IMR-90 (cell line): ENCODE data around the gene KCNJ10. TPM values are rescaled to one million over a fixed set of nuclear protein-coding genes. Genes with fewer than 3 reads are reported as not detected.

Source experiments
- ATAC-seq: fragments of 200-7000 bp; cut with Tn5 transposase; 2 replicates; pipeline ENCODE4 v1.9.1; 2020; ENCODE audit warnings: low read depth, mild to moderate bottlenecking, moderate library complexity
- BruUV-seq: library from RNA; stranded (reverse); fragments of 400-500 nt; replicated peaks from 2 replicates; lab custom pipeline; 2021; lab: Mats Ljungman, UMichigan
- CTCF ChIA-PET: fragments of 300-600 bp; formaldehyde crosslinking; extraction: SDS; loops from one replicate; lab custom pipeline; 2021; ENCODE audit warnings: antibody characterized with exemption; lab: Yijun Ruan, JAX
- POLR2A ChIA-PET: fragments of 300-600 bp; sonication (Branson Sonifier 250); formaldehyde crosslinking; loops from one replicate; lab custom pipeline; 2022; ENCODE audit warnings: antibody characterized with exemption; ENCODE audit not compliant: unreplicated experiment; lab: Charles Lee
- DNase-seq: peaks from one replicate; pipeline ENCODE4 v3.0.0; 2013
- H2AFZ ChIP-seq: replicated peaks from 2 replicates; pipeline ENCODE3; 2013; ENCODE audit warnings: low read length, mild to moderate bottlenecking; ENCODE audit not compliant: poor library complexity
- H2AK5ac ChIP-seq: 2 replicates; pipeline ENCODE4 v1.6.1; 2013; ENCODE audit warnings: low read depth, low read length, inconsistent platforms
- H2AK9ac ChIP-seq: replicated peaks from 2 replicates; pipeline ENCODE3; 2013; ENCODE audit warnings: mild to moderate bottlenecking, low read depth, low read length, moderate library complexity; ENCODE audit not compliant: poor library complexity
- H2BK120ac ChIP-seq: 2 replicates; pipeline ENCODE4 v1.6.1; 2013; ENCODE audit warnings: low read depth, low read length, inconsistent platforms
- H2BK15ac ChIP-seq: 3 replicates; pipeline ENCODE4 v1.6.1; 2013; ENCODE audit warnings: low read depth, low read length, inconsistent platforms
- H2BK20ac ChIP-seq: 2 replicates; pipeline ENCODE4 v1.6.1; 2013; ENCODE audit warnings: low read depth, mild to moderate bottlenecking, inconsistent platforms, low read length, moderate library complexity
- H2BK5ac ChIP-seq: 2 replicates; pipeline ENCODE4 v1.6.1; 2013; ENCODE audit warnings: mild to moderate bottlenecking, low read depth, low read length, inconsistent platforms; ENCODE audit not compliant: poor library complexity, severe bottlenecking
- H3K14ac ChIP-seq: replicated peaks from 2 replicates; pipeline ENCODE4 v1.6.1; 2013; ENCODE audit warnings: low read depth, low read length, inconsistent platforms
- H3K18ac ChIP-seq: 2 replicates; pipeline ENCODE4 v1.6.1; 2013; ENCODE audit warnings: low read depth, low read length, control low read depth
- H3K23ac ChIP-seq: 2 replicates; pipeline ENCODE4 v1.6.1; 2013; ENCODE audit warnings: low read depth, low read length, inconsistent platforms
- H3K27ac ChIP-seq: 2 replicates; pipeline ENCODE4 v1.5.1; 2013; ENCODE audit warnings: mild to moderate bottlenecking, control low read depth, low read length; ENCODE audit not compliant: insufficient read depth
- H3K27me3 ChIP-seq: 2 replicates; pipeline ENCODE4 v1.6.1; 2013; ENCODE audit warnings: low read length; ENCODE audit not compliant: control insufficient read depth, insufficient read depth
- H3K36me3 ChIP-seq: 2 replicates; pipeline ENCODE4 v1.6.1; 2013; ENCODE audit warnings: low read length, mixed read lengths; ENCODE audit not compliant: control insufficient read depth, insufficient read depth
- H3K4ac ChIP-seq: 2 replicates; pipeline ENCODE4 v1.6.1; 2013; ENCODE audit warnings: low read depth, low read length, inconsistent platforms
- H3K4me1 ChIP-seq: 2 replicates; pipeline ENCODE4 v1.6.1; 2013; ENCODE audit warnings: low read length, mixed read lengths; ENCODE audit not compliant: control insufficient read depth, insufficient read depth
- H3K4me2 ChIP-seq: 2 replicates; pipeline ENCODE4 v1.6.1; 2013; ENCODE audit warnings: low read depth, mild to moderate bottlenecking, control low read depth, low read length, moderate library complexity
- H3K4me3 ChIP-seq: 2 replicates; pipeline ENCODE4 v1.5.1; 2013; ENCODE audit warnings: low read depth, mild to moderate bottlenecking, control low read depth, low read length, moderate library complexity; ENCODE audit not compliant: insufficient read depth
- H3K56ac ChIP-seq: 2 replicates; pipeline ENCODE4 v1.6.1; 2013; ENCODE audit warnings: low read length, inconsistent platforms; ENCODE audit not compliant: insufficient read depth; ENCODE audit errors: extremely low read depth
- H3K79me1 ChIP-seq, 2 experiments: 2 replicates each; pipeline ENCODE4 v1.6.1; 2013; ENCODE audit warnings: low read length in 2 of 2, inconsistent platforms in 1 of 2, low read depth in 1 of 2
- H3K9ac ChIP-seq: 2 replicates; pipeline ENCODE4 v1.6.1; 2013; ENCODE audit warnings: low read depth, low read length, control low read depth
- H3K9me1 ChIP-seq: 2 replicates; pipeline ENCODE4 v1.6.1; 2013; ENCODE audit warnings: low read length, inconsistent platforms; ENCODE audit not compliant: insufficient read depth
- H3K9me3 ChIP-seq: 2 replicates; pipeline ENCODE4 v1.6.1; 2013; ENCODE audit warnings: low read length; ENCODE audit not compliant: control insufficient read depth, insufficient read depth
- H4K20me1 ChIP-seq: 2 replicates; pipeline ENCODE4 v1.6.1; 2013; ENCODE audit warnings: low read length, inconsistent platforms; ENCODE audit not compliant: insufficient read depth
- H4K5ac ChIP-seq: 2 replicates; pipeline ENCODE4 v1.6.1; 2013; ENCODE audit warnings: mild to moderate bottlenecking, low read depth, low read length, control low read depth
- H4K8ac ChIP-seq, 2 experiments: 2 replicates each; pipeline ENCODE4 v1.6.1; 2013; ENCODE audit warnings: low read depth in 2 of 2, low read length in 2 of 2, control low read depth in 1 of 2, inconsistent platforms in 1 of 2
- H4K91ac ChIP-seq: 2 replicates; pipeline ENCODE4 v1.6.1; 2013; ENCODE audit warnings: low read depth, low read length, inconsistent platforms; ENCODE audit not compliant: insufficient read depth
- CTCF ChIP-seq: conservative IDR thresholded peaks from 2 replicates; pipeline ENCODE4 v1.5.1; 2012; ENCODE audit warnings: mild to moderate bottlenecking, low read depth, low read length, improper control_type of control experiment
- NFE2L2 ChIP-seq: fragments of 150-350 bp; IDR thresholded peaks from 2 replicates; pipeline ENCODE4 v1.6.1; 2016; ENCODE audit warnings: low read depth, mild to moderate bottlenecking, low read length
- WGBS, 2 experiments: methylation state at CpG; one replicate each; pipeline versions ENCODE4 v1.1.5 to v1.1.7; 2013; ENCODE audit warnings: missing lambda C conversion rate in 2 of 2; ENCODE audit not compliant: insufficient read length in 1 of 2; ENCODE audit errors: extremely low coverage in 2 of 2; 5-methylcytosine and 5-hydroxymethylcytosine counted together
- dilution Hi-C: fragments of 300-500 bp; cut with HindIII; formaldehyde crosslinking; loops from one replicate; pipeline ENCODE4 v1.14.3; 2018; ENCODE audit warnings: low sequenced_read_pairs; ENCODE audit not compliant: unreplicated experiment
- in situ Hi-C: fragments of 300-500 bp; cut with MboI; formaldehyde crosslinking; loops from 3 replicates; pipeline ENCODE4 v1.14.3; 2019; ENCODE audit warnings: low sequenced_read_pairs, inconsistent platforms, mixed read lengths
- intact Hi-C: fragments of 100-400 bp; cut with micrococcal nuclease; formaldehyde crosslinking; loops from 2 replicates; pipeline ENCODE4 v1.10.0; 2022
- polyA plus RNA-seq, 3 experiments: library from polyadenylated mRNA; depleted of rRNA; stranded (reverse); fragments of >200 nt; gene quantifications; 2 replicates each; pipeline ENCODE4 v1.2.3, GENCODE V29; 2012; ENCODE audit warnings: low replicate concordance in 1 of 3
- total RNA-seq: library from RNA; depleted of rRNA; stranded (reverse); fragments of >200 nt; gene quantifications from 2 replicates; pipeline ENCODE4 v1.2.3, GENCODE V29; 2012

The KCNJ10 gene
- total and polyA plus RNA-seq, 2 of the 4 experiments (the other 2 are of a cell fraction) = not detected

- no peaks in the 10 kb centered on the region for H3K79me1 ChIP-seq
- H3K4me3 ChIP-seq = no peak overlapping the region
- peaks cover 8% of the 10 kb centered on the region; the same call in 1 of the 2 replicates for H3K4me1 ChIP-seq
- in situ Hi-C loops = no loop called here
- CTCF ChIA-PET = no interaction called here
- no peak overlapping the region for H2BK120ac ChIP-seq
- H3K14ac ChIP-seq = no peak overlapping the region
- H2AFZ ChIP-seq = no peak overlapping the region
- WGBS, 2 experiments = 88% methylated on average over 4 of the region's 6 CpGs; no CpG with 5 or more reads in 1 of the 2 experiments
- H4K20me1 ChIP-seq = no peaks in the 10 kb centered on the region
- H3K23ac ChIP-seq = no peak overlapping the region
- H3K27me3 ChIP-seq = peaks cover 21% of the 10 kb centered on the region
- no peaks in the 10 kb centered on the region; the same call in 1 of the 2 replicates for H3K36me3 ChIP-seq
- no peak overlapping the region for H4K91ac ChIP-seq
- H2BK20ac ChIP-seq = no peak overlapping the region
- intact Hi-C loops = no loop called here
- no peak overlapping the region for H2AK9ac ChIP-seq
- DNase-seq = no peak
- H2AK5ac ChIP-seq = no peak overlapping the region
- H2BK5ac ChIP-seq = no peak overlapping the region
- no peak overlapping the region for H3K4me2 ChIP-seq
- no peak overlapping the region for H3K4ac ChIP-seq
- H2BK15ac ChIP-seq = no peak overlapping the region
- dilution Hi-C loops = no loop called here
- ATAC-seq = no peak
- H3K9ac ChIP-seq = no peak overlapping the region
- TF ChIP-seq CTCF = no peak
- no peak for TF ChIP-seq NFE2L2
- no peak overlapping the region for H3K56ac ChIP-seq
- POLR2A ChIA-PET = no interaction called here
- no peaks in the 10 kb centered on the region for H3K9me1 ChIP-seq
- H3K18ac ChIP-seq = no peak overlapping the region
- no peak overlapping the region for H4K8ac ChIP-seq
- no peaks in the 10 kb centered on the region for H3K9me3 ChIP-seq
- H3K27ac ChIP-seq = no peak overlapping the region
- no TSS peak for BruUV-seq
- H4K5ac ChIP-seq = no peak overlapping the region
Measured at GRCh38 chr1:159981351-159982055, 88.5 kb downstream of the KCNJ10 start.
